Hepatocyte (in vitro differentiated cells): ENCODE results near the gene CASP8AP2. TPM values are rescaled to one million over a fixed set of nuclear protein-coding genes. Genes with fewer than 3 reads are reported as not detected.

Experiments
- DNase-seq: peaks from one replicate; pipeline ENCODE4 v3.0.0-alpha.2; 2016; ENCODE audit warnings: low spot score
- H2AFZ ChIP-seq: fragments of 200-600 bp; sonication (generic); 2 replicates; pipeline ENCODE4 v1.6.0; 2016; ENCODE audit warnings: antibody characterized with exemption, mild to moderate bottlenecking
- H3K27ac ChIP-seq: fragments of 200-600 bp; sonication (generic); 2 replicates; pipeline ENCODE4 v1.5.1; 2016; ENCODE audit warnings: mild to moderate bottlenecking
- H3K27me3 ChIP-seq: fragments of 200-600 bp; sonication (generic); 2 replicates; pipeline ENCODE4 v1.6.1; 2016
- H3K36me3 ChIP-seq: fragments of 200-600 bp; sonication (generic); replicated peaks from 2 replicates; pipeline ENCODE4 v1.5.1; 2016; ENCODE audit warnings: low read depth; ENCODE audit not compliant: insufficient read depth
- H3K4me1 ChIP-seq: fragments of 200-600 bp; sonication (generic); 2 replicates; pipeline ENCODE4 v1.5.1; 2016; ENCODE audit warnings: mild to moderate bottlenecking, moderate library complexity; ENCODE audit not compliant: insufficient read depth
- H3K4me2 ChIP-seq: fragments of 200-600 bp; sonication (generic); 2 replicates; pipeline ENCODE4 v1.6.0; 2016
- H3K4me3 ChIP-seq: fragments of 200-600 bp; sonication (generic); 2 replicates; pipeline ENCODE4 v1.5.1; 2016; ENCODE audit warnings: mild to moderate bottlenecking
- H3K79me2 ChIP-seq: fragments of 200-600 bp; sonication (generic); 2 replicates; pipeline ENCODE4 v1.6.0; 2017; ENCODE audit warnings: mild to moderate bottlenecking
- H3K9me2 ChIP-seq: fragments of 200-600 bp; sonication (generic); replicated peaks from 2 replicates; pipeline ENCODE4 v1.6.0; 2017; ENCODE audit warnings: mild to moderate bottlenecking; ENCODE audit not compliant: insufficient read depth
- H3K9me3 ChIP-seq: fragments of 200-600 bp; sonication (generic); 2 replicates; pipeline ENCODE4 v1.5.1; 2016; ENCODE audit warnings: low read depth, mild to moderate bottlenecking
- H4K20me1 ChIP-seq: fragments of 200-600 bp; sonication (generic); 2 replicates; pipeline ENCODE4 v1.6.0; 2016; ENCODE audit warnings: mild to moderate bottlenecking; ENCODE audit not compliant: insufficient read depth, poor library complexity, severe bottlenecking
- CTCF ChIP-seq: fragments of 200-600 bp; sonication (generic); IDR thresholded peaks from 2 replicates; pipeline ENCODE4 v1.5.1; 2016; ENCODE audit warnings: antibody characterized with exemption, mild to moderate bottlenecking; ENCODE audit not compliant: poor library complexity
- EZH2 ChIP-seq: fragments of 200-600 bp; sonication (generic); IDR thresholded peaks from 2 replicates; pipeline ENCODE4 v1.6.1; 2016; ENCODE audit warnings: antibody characterized with exemption, mild to moderate bottlenecking, borderline replicate concordance
- EZH2phosphoT487 ChIP-seq: fragments of 200-600 bp; sonication (generic); IDR thresholded peaks from one replicate; pipeline ENCODE4 v1.6.1; 2018; ENCODE audit warnings: antibody characterized with exemption, mild to moderate bottlenecking, low read depth, moderate library complexity; ENCODE audit not compliant: unreplicated experiment, severe bottlenecking
- WGBS: methylation state at CpG from one replicate; pipeline ENCODE4 v1.1.6; 2016; ENCODE audit warnings: low lambda C conversion rate; ENCODE audit errors: missing lambda C conversion rate; 5-methylcytosine and 5-hydroxymethylcytosine counted together
- polyA plus RNA-seq: library from polyadenylated mRNA; unstranded; fragments of >200 nt; fragmentation: Nextera tagmentation; extraction: Ambion mirVana; gene quantifications from 2 replicates; pipeline ENCODE4 v1.2.1, GENCODE V29; 2016
- total RNA-seq: library from RNA; depleted of rRNA; stranded (reverse); fragments of >200 nt; gene quantifications from 2 replicates; pipeline ENCODE4 v1.2.3, GENCODE V29; 2014

The CASP8AP2 gene
- total and polyA plus RNA-seq, 2 experiments from 2014 or later = 8.6 to 12.0 TPM

- Histone ChIP-seq H3K79me2 (peaks cover 63% of the 10 kb centered on the region), H3K4me3 (no peak overlapping the region), H3K4me2 (no peak overlapping the region), H3K9me3 (no peaks in the 10 kb centered on the region), H3K9me2 (no peaks in the 10 kb centered on the region), H3K27ac (no peak overlapping the region), H3K36me3 (no peaks in the 10 kb centered on the region), H2AFZ (no peak overlapping the region), H3K4me1 (no peaks in the 10 kb centered on the region), H4K20me1 (no peaks in the 10 kb centered on the region), H3K27me3 (no peaks in the 10 kb centered on the region)
- TF ChIP-seq CTCF = no peak
- no peak for TF ChIP-seq EZH2
- 97% methylated on average over 8 of the region's 8 CpGs for WGBS
- DNase-seq = no peak
These were observed 7.1 kb downstream of the CASP8AP2 start for GRCh38 chr6:89836639-89837222.

- no peaks in the 10 kb centered on the region for H4K20me1 ChIP-seq
- H3K36me3 ChIP-seq = no peaks in the 10 kb centered on the region
- H3K4me3 ChIP-seq = no peak overlapping the region
- TF ChIP-seq EZH2 (no peak), CTCF (no peak)
- no peak overlapping the region for H3K4me2 ChIP-seq
- H3K27me3 ChIP-seq = no peaks in the 10 kb centered on the region
- H3K4me1 ChIP-seq = no peaks in the 10 kb centered on the region
- no peaks in the 10 kb centered on the region for H3K9me3 ChIP-seq
- no peak overlapping the region for H3K27ac ChIP-seq
- 69% methylated on average over 3 of the region's 3 CpGs for WGBS
- peak; percentile 13 for DNase-seq
- H2AFZ ChIP-seq = no peak overlapping the region
- H3K79me2 ChIP-seq = peaks cover 72% of the 10 kb centered on the region
- H3K9me2 ChIP-seq = no peaks in the 10 kb centered on the region
These were observed 10.9 kb downstream of the CASP8AP2 start for GRCh38 chr6:89840538-89840937.

GRCh38 chr6:89842228-89842627, 12.5 kb downstream of the CASP8AP2 start:
- Histone ChIP-seq H3K4me3 (no peak overlapping the region), H3K27ac (no peak overlapping the region), H4K20me1 (no peaks in the 10 kb centered on the region)

More at GRCh38 chr6:89842228-89842627, 12.5 kb downstream of the CASP8AP2 start:
- Histone ChIP-seq H3K4me2 (no peak overlapping the region), H3K4me1 (no peaks in the 10 kb centered on the region), H3K36me3 (no peaks in the 10 kb centered on the region), H3K79me2 (peaks cover 70% of the 10 kb centered on the region), H3K9me3 (no peaks in the 10 kb centered on the region), H3K9me2 (no peaks in the 10 kb centered on the region), H2AFZ (no peak overlapping the region), H3K27me3 (no peaks in the 10 kb centered on the region)
- DNase-seq = no peak
- no peak for TF ChIP-seq CTCF
- TF ChIP-seq EZH2 = no peak
- TF ChIP-seq EZH2phosphoT487 = no peak
- 96% methylated on average over 2 of the region's 2 CpGs for WGBS
